NCI-H2081 treated with DMSO at 0.1 percent for 48 hours (cell line): ENCODE measurements around the gene GALNT17.

Experiments
- DNase-seq: peaks from one replicate; lab custom pipeline; 2025; lab: John Stamatoyannopoulos, UW

Gene GALNT17

GRCh38 chr7:71507680-71508602, 376.0 kb downstream of the GALNT17 start:
- DNase-seq: no peak

DNA sequence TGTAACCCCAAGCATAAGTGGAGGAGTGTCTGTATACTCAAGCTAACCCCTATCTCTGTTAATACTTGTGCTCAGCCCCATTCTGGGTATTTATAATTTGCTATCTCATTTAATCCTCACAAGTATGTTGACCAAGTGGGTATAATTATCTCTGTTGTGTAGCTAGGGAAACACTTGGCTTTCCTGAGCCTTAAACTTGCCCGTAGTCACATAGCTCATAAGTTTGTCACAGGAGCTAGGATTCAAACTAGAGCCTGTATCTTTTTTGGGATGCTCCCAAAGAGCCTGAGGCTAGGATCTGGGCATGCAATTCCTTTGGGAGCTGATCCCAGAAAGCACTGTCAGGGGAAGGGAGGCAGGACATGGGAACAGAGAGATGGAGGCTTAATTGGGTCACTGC, 377.4 kb downstream of the GALNT17 start:
- no peak for DNase-seq

DNA sequence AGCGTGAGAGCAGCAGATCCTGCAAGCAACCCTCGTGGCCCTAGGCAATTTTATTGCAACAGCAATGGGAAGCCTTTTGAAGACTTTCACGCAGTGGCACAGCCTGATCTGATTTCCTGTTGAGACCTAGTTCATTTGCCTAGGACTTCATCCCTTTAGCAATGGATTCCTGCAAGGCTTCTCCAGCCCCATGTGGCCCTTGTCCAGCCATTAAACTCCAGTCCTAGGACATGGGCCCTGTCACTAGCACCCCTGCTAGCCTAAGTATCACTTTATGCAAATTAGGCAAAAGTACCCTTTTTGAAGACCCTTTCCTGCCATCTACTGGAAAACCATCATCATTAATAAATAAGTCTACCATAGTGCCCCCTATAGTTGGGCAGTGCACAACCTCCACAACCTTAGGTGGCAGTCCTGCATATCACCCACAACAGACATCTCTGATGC, 379.4 kb downstream of the GALNT17 start:
- DNase-seq: no peak

- no peak for DNase-seq
Observed at GRCh38 chr7:71517940-71518699, 386.2 kb downstream of the GALNT17 start.

- no peak for DNase-seq
Observed at GRCh38 chr7:71518880-71519279, 386.9 kb downstream of the GALNT17 start.

DNA sequence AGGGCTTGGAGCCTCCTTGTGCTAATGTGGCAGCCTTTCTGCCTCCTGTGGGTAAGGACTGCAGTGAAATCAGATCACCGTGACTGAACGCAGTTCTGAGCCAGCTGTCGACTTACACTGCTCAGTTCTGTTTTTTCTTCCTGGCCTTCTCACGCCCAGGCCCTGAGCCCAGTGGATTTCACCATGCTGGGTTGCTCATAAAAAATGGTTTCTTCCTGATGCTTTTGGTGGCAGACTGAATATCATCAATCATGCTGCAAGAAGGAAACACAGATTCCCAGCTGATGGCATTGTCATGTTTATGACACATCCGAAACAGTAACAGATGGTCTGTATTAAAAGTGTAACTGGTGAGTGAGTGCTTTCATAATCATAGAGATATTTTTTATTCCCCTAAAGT, 389.6 kb downstream of the GALNT17 start:
- DNase-seq: no peak

DNA sequence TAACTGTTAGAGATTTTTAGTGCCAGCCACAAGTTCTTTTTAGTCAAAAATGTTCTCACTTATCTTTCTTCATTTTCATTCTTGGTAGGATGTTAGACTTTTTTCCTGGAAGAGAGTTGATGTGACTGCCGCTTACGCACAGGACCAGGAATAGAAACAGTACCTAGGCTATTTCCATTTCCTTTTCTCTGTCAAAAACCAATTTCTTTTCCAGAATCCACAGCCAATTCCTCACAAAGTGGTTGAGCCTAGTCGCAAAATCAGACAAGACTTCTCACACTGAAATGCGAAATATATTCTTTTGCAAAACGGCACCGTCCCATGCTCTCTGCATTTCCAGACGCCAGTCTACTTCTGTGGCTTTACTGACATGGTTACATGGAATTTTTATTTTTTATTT, 394.2 kb downstream of the GALNT17 start:
- DNase-seq: no peak

- no peak for DNase-seq
Observed at GRCh38 chr7:71527213-71527612, 395.3 kb downstream of the GALNT17 start.

GRCh38 chr7:71535616-71536015, 403.7 kb downstream of the GALNT17 start:
- DNase-seq: no peak

- no peak for DNase-seq
Observed at GRCh38 chr7:71538210-71538609, 406.3 kb downstream of the GALNT17 start.

DNA sequence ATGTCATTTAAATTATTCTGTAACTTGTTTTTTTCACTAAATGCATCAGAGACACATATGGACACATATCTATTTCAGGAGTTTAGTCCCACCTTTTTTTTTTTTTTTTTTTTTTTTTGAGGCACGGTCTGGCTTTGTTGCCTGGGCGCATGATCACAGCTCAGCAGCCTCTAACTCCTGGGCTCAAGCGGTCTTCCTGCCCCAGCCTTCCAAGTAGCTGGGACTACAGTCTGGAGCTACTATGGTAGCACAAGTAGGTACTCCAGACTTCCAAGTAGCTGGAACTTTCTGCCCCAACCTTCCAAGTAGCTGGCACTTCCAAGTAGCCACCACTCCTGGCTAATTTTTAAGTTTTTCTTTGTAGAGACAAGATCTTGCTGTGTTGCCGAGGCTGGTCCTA, 407.7 kb downstream of the GALNT17 start:
- no peak for DNase-seq

- no peak for DNase-seq
Observed at GRCh38 chr7:71541707-71542353, 409.9 kb downstream of the GALNT17 start.

- no peak for DNase-seq
Observed at GRCh38 chr7:71543396-71543795, 411.5 kb downstream of the GALNT17 start.

- DNase-seq: no peak
Observed at GRCh38 chr7:71544816-71545215, 412.9 kb downstream of the GALNT17 start.

DNA sequence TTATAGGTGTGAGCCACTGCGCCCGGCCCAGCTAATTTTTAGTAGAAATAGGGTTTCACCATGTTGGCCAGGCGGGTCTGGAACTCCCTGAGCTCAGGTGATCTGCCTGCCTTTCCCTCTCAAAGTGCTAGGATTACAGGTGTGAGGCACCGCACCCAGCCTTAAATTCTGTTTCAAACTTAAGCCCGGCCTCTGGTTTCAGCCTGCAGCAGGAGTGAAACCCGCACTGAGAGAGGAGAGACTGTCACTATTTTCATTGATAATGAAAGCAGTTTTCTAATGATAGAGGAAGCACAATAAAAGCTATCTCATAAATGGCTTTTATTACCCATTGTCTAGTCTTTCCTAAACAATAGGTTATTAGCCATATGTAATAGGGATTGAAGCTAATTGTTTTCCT, 415.5 kb downstream of the GALNT17 start:
- DNase-seq: no peak

DNA sequence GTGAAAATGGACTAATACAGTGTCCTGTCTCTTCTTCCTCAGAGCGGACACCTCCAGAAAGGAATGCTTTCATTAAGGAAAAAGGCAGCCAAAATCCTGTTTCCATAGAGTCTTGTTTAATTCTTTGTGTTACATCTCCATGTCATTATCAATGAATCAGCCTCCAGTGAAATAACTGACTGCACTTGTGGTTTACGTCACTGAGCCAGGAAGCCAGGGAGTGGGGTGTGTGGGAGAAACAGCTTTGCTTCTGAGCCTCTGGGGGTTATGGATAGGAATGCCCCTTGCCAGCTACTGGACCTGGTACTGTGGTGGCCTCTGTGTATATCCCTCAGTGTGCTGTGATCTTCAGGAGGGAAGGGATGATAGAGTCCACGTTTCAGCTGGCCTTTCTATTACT, 416.8 kb downstream of the GALNT17 start:
- DNase-seq: no peak

DNA sequence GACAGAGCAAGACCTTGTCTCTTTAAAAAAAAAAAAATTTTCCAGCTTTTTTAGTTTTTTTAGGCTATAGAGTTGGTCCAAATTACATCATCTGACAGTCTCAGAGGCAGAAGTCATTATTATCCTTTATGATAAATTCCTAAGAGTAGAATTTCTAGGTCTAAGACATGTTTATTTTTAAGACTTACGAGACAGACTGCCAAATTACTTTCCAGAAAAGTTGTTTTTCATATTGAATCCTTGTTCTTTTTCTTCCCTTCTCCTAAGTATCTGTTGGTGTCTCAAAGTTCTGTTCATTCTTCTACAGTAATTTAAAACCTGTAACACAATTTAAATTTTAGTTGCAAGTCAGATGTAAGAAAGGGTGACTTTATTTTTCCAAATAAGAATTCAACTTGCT, 421.4 kb downstream of the GALNT17 start:
- no peak for DNase-seq

GRCh38 chr7:71555758-71556157, 423.8 kb downstream of the GALNT17 start:
- no peak for DNase-seq

- no peak for DNase-seq
Observed at GRCh38 chr7:71558806-71559613, 427.1 kb downstream of the GALNT17 start.

- DNase-seq: no peak
Observed at GRCh38 chr7:71560354-71560995, 428.5 kb downstream of the GALNT17 start.

GRCh38 chr7:71563276-71563675, 431.3 kb downstream of the GALNT17 start:
- no peak for DNase-seq
